ENCODE measurements around the gene BRPF1. TPM values are rescaled to one million over a fixed set of nuclear protein-coding genes. Genes with fewer than 3 reads are reported as not detected.
A peak's percentile ranks its signal among the peaks of the same experiment; 100 is the strongest.

Gene BRPF1
- total RNA-seq, 1 donor, result 17.3 TPM

GRCh38 chr3:9762871-9763270, 31.3 kb downstream of the BRPF1 start:
- H3K4me3 ChIP-seq (ENCODE audit: low read depth, low read length), result no peak overlapping the region
- no peak for TF ChIP-seq CTCF (IDR thresholded peaks at IDR 0.05; ENCODE audit: insufficient read depth, low read depth, low read length)
- no peak for DNase-seq (ENCODE audit: low read depth)

- TF ChIP-seq CTCF (IDR thresholded peaks at IDR 0.05; ENCODE audit: insufficient read depth, low read depth, low read length), result no peak
- no peak overlapping the region for H3K4me3 ChIP-seq (ENCODE audit: low read depth, low read length)
- DNase-seq (ENCODE audit: low read depth), result no peak
These were observed 34.3 kb downstream of the BRPF1 start for GRCh38 chr3:9765865-9766264.

GRCh38 chr3:9767418-9767817, 35.9 kb downstream of the BRPF1 start:
- no peak for DNase-seq (ENCODE audit: low read depth)
- TF ChIP-seq CTCF (IDR thresholded peaks at IDR 0.05; ENCODE audit: insufficient read depth, low read depth, low read length), result no peak
- no peak overlapping the region for H3K4me3 ChIP-seq (ENCODE audit: low read depth, low read length)

- no peak overlapping the region for H3K4me3 ChIP-seq (ENCODE audit: low read depth, low read length)
- no peak for TF ChIP-seq CTCF (IDR thresholded peaks at IDR 0.05; ENCODE audit: insufficient read depth, low read depth, low read length)
- DNase-seq (ENCODE audit: low read depth), result no peak
These were observed 36.7 kb downstream of the BRPF1 start for GRCh38 chr3:9768141-9768775.

- H3K4me3 ChIP-seq (ENCODE audit: low read depth, low read length), result peak overlapping the region; percentile 64
- TF ChIP-seq CTCF (IDR thresholded peaks at IDR 0.05; ENCODE audit: insufficient read depth, low read depth, low read length), result no peak
- DNase-seq (ENCODE audit: low read depth), result no peak
These were observed 37.5 kb downstream of the BRPF1 start for GRCh38 chr3:9769012-9769411.

- DNase-seq (ENCODE audit: low read depth), result peak; percentile 69
- H3K4me3 ChIP-seq (ENCODE audit: low read depth, low read length), result peak within 1 kb of the TSS; percentile 64
- TF ChIP-seq CTCF (IDR thresholded peaks at IDR 0.05; ENCODE audit: insufficient read depth, low read depth, low read length), result no peak
These were observed 38.1 kb downstream of the BRPF1 start, which contains the start of gene CAMK1 for GRCh38 chr3:9769426-9770275. Gene CAMK1, minus strand, starts transcription at chr3:9769947. Its CDS starts 2,198 bp downstream, at chr3:9767749.
